ENCODE results near the gene DDX1. TPM values are rescaled to one million over a fixed set of nuclear protein-coding genes. Genes with fewer than 3 reads are reported as not detected.

The DDX1 gene
- total RNA-seq, 1 donor from 2014 or later, result 255 TPM

- Mint-ChIP-seq H3K27me3 (ENCODE audit: unreplicated experiment) (peaks cover 10% of the 10 kb centered on the region), H3K36me3 (ENCODE audit: unreplicated experiment) (peaks cover 8% of the 10 kb centered on the region), H3K9me3 (ENCODE audit: unreplicated experiment) (no peaks in the 10 kb centered on the region), H3K27ac (ENCODE audit: unreplicated experiment) (no peak overlapping the region), H3K4me3 (ENCODE audit: unreplicated experiment) (no peak overlapping the region), H3K4me1 (ENCODE audit: low read depth, unreplicated experiment) (peaks cover 8% of the 10 kb centered on the region)
- TF ChIP-seq CTCF (IDR thresholded peaks at IDR 0.05; ENCODE audit: partially characterized antibody, unreplicated experiment), result no peak
- DNase-seq, result no peak
Observed at GRCh38 chr2:15655123-15655887, 63.6 kb downstream of the DDX1 start.

GRCh38 chr2:15656090-15656489 is 64.4 kb downstream of the DDX1 start:
- peaks cover 8% of the 10 kb centered on the region for H3K4me1 Mint-ChIP-seq (ENCODE audit: low read depth, unreplicated experiment)
- H3K4me3 Mint-ChIP-seq (ENCODE audit: unreplicated experiment), result no peak overlapping the region
- H3K27ac Mint-ChIP-seq (ENCODE audit: unreplicated experiment), result no peak overlapping the region
- TF ChIP-seq CTCF (IDR thresholded peaks at IDR 0.05; ENCODE audit: partially characterized antibody, unreplicated experiment), result no peak
- peaks cover 10% of the 10 kb centered on the region for H3K27me3 Mint-ChIP-seq (ENCODE audit: unreplicated experiment)
- no peaks in the 10 kb centered on the region for H3K9me3 Mint-ChIP-seq (ENCODE audit: unreplicated experiment)
- no peak for DNase-seq
- peaks cover 8% of the 10 kb centered on the region for H3K36me3 Mint-ChIP-seq (ENCODE audit: unreplicated experiment)

GRCh38 chr2:15657759-15658158 is 66.1 kb downstream of the DDX1 start:
- peaks cover 8% of the 10 kb centered on the region for H3K36me3 Mint-ChIP-seq (ENCODE audit: unreplicated experiment)

GRCh38 chr2:15658911-15659310 is 67.2 kb downstream of the DDX1 start:
- TF ChIP-seq CTCF (IDR thresholded peaks at IDR 0.05; ENCODE audit: partially characterized antibody, unreplicated experiment), result no peak
- Mint-ChIP-seq H3K27me3 (ENCODE audit: unreplicated experiment) (peaks cover 10% of the 10 kb centered on the region), H3K27ac (ENCODE audit: unreplicated experiment) (no peak overlapping the region), H3K9me3 (ENCODE audit: unreplicated experiment) (no peaks in the 10 kb centered on the region), H3K36me3 (ENCODE audit: unreplicated experiment) (peaks cover 11% of the 10 kb centered on the region), H3K4me1 (ENCODE audit: low read depth, unreplicated experiment) (no peaks in the 10 kb centered on the region), H3K4me3 (ENCODE audit: unreplicated experiment) (no peak overlapping the region)
- no peak for DNase-seq

More at GRCh38 chr2:15657759-15658158, 66.1 kb downstream of the DDX1 start:
- DNase-seq, result no peak
- Mint-ChIP-seq H3K4me3 (ENCODE audit: unreplicated experiment) (no peak overlapping the region), H3K27me3 (ENCODE audit: unreplicated experiment) (peaks cover 10% of the 10 kb centered on the region), H3K9me3 (ENCODE audit: unreplicated experiment) (no peaks in the 10 kb centered on the region), H3K27ac (ENCODE audit: unreplicated experiment) (no peak overlapping the region), H3K4me1 (ENCODE audit: low read depth, unreplicated experiment) (peaks cover 5% of the 10 kb centered on the region)
- no peak for TF ChIP-seq CTCF (IDR thresholded peaks at IDR 0.05; ENCODE audit: partially characterized antibody, unreplicated experiment)

- DNase-seq, result no peak
- Mint-ChIP-seq H3K27ac (ENCODE audit: unreplicated experiment) (no peak overlapping the region), H3K4me1 (ENCODE audit: low read depth, unreplicated experiment) (no peaks in the 10 kb centered on the region), H3K4me3 (ENCODE audit: unreplicated experiment) (no peak overlapping the region), H3K27me3 (ENCODE audit: unreplicated experiment) (no peaks in the 10 kb centered on the region), H3K9me3 (ENCODE audit: unreplicated experiment) (no peaks in the 10 kb centered on the region), H3K36me3 (ENCODE audit: unreplicated experiment) (peaks cover 14% of the 10 kb centered on the region)
- TF ChIP-seq CTCF (IDR thresholded peaks at IDR 0.05; ENCODE audit: partially characterized antibody, unreplicated experiment), result no peak
Observed at GRCh38 chr2:15660491-15661294, 69.0 kb downstream of the DDX1 start.

All from glutamatergic neuron (in vitro differentiated cells).